Epithelial cell of prostate (primary cell): ENCODE measurements around the gene IL1B.
A peak's percentile ranks its signal among the peaks of the same experiment; 100 is the strongest.

ENCODE experiments used
- DNase-seq: peaks from one replicate; pipeline ENCODE4 v3.0.0-alpha.2; 2011; ENCODE audit warnings: low read depth, low spot score
- H3K27ac ChIP-seq: fragments of 450-650 bp; 2 replicates; pipeline ENCODE4 v1.5.1; 2017; ENCODE audit warnings: mild to moderate bottlenecking

IL1B gene

DNA sequence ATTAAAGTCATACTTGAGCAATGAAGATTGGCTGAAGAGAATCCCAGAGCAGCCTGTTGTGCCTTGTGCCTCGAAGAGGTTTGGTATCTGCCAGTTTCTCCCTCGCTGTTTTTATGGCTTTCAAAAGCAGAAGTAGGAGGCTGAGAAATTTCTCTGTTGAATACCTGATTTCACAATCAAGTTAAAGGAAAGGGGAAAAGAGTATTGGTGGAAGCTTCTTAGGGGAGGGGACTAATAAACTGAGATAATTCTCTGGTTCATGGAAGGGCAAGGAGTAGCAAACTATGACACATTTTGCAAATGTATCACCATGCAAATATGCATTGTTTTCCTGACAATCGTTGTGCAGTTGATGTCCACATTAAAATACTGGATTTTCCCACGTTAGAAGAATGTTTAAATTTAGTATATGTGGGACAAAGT lies at the start of gene IL1B:
Gene IL1B (minus strand): TSS at position 85 of the 423 bp plus-strand sequence. CDS start 550 bp downstream, outside the sequence.
- DNase-seq: peak; percentile 60
- peak within 1 kb of the TSS; percentile 86 for H3K27ac ChIP-seq

DNA sequence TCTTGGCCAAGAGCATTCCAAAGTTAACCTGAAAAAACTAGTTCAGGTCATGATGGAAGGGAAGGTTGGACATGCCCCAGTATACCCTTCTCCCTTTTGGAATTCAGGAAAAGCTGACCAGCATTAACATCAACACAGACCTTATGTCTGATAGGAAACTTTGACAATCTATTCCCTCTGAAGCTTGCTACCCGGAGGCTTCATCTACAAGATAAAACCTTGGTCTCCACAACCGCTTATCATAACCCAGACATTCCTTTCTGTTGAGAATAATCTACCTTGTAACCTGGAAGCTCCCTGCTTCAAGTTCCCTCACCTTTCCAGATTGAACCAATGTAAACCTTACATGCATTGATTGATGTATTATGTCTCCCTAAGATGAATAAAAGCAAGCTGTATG lies 49.7 kb upstream of the IL1B start:
- no peak for DNase-seq
- no peak overlapping the region for H3K27ac ChIP-seq

DNA sequence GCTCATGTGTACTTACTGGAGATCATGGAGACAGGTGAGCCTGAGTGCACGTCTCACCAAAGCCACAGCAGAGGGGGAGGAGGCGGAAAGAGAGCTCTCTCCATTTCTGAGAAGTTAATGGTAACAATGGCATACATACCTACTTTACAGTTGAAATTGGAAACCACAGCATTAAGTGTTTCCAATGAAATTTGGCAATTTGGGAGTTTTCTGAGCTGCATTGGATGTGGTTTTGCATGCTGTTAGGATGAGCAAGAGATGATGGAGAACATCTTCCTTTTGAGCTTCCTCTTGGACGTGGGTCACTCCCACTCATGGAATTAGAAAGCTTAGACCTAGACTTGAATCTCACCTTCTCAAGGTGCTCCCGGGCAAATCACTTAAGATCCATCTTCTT lies 48.9 kb upstream of the IL1B start:
- peak overlapping the region; percentile 36 for H3K27ac ChIP-seq
- no peak for DNase-seq

DNA sequence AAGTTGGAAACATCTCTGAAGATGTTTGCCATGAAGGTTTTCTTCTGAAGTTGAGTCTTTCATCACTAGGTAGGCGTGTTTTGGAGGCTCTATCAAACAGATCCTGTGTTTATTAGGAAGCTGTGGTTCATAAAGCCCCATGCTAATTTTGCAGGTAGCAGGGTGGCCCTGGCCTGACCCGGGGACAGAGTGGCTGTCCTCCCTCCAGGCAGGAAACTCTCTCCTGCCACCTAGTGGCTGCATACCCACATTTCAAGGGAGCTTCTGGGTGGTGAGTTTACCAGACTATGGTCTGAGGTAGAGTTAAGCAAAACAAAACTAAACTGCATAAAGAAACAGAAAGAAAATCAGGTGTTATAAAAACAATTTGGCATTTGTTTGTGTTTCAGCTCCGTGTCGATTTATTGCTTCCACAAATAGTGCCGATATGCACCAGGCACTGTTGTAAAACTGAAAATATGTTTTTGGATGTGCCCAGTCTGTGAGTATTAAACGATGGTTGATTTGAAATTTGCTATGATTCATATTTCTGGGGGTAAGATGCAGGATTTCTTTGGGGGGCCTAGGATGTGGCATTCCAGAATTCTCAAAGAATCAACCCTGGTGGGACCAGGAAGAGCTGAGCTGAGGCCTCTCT lies 48.4 kb upstream of the IL1B start:
- no peak for DNase-seq
- H3K27ac ChIP-seq: peak overlapping the region; percentile 36

DNA sequence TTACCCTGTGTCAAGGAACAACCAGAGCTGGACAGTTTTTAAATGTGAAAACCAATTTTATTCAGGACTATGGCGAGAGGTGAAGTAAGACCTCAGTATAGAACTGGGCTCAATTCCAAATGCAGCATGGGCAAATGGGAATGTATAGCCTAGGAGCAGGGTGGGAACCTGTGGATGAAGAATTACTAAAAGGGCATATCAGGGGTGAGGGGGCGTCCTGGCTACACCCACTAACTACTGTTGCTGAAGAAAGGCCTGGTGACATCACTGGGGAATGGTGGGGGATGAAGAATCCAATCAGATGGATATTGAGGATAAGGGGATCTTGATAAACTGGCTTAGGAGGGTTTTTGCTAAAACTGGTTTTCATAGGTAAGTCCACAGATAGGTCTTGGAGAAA lies 47.1 kb upstream of the IL1B start:
- no peak overlapping the region for H3K27ac ChIP-seq
- DNase-seq: no peak

DNA sequence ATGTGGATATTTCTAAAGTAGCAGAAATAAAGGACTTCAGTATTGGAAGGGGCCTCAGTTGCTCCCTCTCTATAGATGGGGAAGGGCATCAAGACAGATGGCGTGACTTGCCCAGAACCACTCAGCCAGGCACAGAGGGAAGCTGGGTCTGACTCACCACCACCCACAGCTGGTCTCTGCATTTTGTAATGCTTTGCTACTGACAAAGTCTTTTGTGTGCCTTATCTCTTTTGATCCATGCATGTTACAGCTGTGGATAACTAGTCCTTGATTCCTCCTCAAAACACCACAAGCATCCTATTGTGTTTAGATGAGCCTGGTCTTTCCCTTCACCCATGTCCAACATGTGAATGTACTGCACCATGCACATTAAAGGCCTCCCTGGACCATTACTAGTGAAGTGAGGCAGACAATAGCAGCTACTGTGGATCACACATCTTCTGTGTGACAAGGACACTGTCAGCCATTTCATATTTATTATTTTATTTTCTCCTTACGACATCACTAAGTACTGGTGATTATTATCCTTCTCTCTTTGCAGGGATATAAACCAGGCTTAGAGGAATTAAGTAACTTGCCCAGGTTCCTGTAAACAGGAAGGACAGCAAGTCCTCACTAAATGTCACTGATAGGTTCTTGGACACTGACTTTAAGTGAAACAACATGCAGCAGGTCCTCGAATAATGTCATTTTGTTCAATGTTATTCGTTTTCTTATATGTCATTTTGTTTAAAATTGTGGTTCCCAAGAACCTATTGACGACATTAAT lies 44.8 kb upstream of the IL1B start:
- peak overlapping the region; percentile 100 for H3K27ac ChIP-seq
- DNase-seq: peak; percentile 72

DNA sequence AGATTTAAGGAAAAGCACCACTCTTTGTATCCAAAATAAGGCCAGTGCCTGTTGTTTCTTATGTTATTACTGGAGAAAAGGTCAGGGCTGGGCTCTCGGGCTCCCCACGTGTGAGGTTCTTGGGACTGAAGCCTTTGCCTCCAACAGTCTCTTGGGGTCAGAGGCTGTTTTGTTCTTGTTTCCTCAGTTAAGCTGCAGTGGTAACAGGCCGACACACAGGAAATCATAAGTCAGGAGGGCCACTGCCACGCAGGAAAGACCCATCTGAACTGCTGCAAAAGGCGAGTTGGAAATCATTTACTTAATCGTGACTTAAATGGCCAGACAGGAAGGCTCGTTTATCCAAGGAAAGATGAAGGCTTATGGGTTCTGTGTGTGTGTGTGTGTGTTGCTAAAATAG lies 44.1 kb upstream of the IL1B start:
- no peak for DNase-seq
- peak overlapping the region; percentile 100 for H3K27ac ChIP-seq

DNA sequence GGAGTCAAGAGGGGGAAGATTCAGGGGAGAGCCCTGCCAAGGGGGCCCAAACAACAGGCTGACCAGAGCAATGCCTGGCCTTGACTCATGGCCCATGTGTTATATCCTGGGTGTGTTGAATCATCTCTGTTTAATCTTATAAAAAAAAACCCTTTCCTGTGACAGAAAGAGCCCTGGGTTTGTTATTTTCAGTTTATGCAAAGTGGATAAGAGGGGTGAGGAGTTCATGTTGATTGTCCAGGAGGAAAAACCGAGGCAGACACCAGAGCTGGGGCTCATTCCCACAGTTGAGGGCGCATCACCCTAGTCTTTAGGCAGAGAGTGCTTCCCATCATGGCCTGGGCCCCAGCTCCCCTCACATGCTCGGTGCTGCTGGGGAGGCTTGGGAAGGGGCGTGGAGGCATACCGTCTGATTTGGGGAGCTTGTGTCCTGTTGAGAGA lies 43.5 kb upstream of the IL1B start:
- no peak for DNase-seq
- H3K27ac ChIP-seq: peak overlapping the region; percentile 100

DNA sequence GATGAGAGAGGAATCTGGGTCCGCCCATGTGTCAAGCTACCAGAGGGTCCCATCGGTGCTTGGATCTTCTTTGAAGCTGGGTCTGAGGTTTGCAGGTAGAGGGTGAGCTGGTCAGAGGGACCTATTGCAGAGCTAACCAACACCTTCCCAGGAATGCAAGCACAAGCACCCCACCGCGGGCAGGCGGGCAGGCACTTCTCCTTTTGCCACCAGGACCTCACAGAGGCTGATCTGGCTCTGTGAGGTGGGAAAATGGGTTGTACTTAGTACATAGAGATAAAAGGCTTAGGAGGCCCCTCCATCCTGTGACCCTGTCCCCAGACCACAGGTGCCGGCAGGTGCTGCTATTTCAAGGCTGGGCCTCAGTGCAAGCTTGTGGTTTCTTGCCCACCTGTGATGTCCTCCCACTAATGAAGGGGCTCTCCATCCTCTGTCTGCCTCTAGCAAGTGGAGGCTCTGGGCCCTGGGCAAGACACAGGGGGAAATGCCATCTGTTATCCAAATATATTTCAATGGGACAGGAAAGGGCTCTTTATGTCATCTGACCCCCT lies 43.0 kb upstream of the IL1B start:
- DNase-seq: no peak
- peak overlapping the region; percentile 100 for H3K27ac ChIP-seq

DNA sequence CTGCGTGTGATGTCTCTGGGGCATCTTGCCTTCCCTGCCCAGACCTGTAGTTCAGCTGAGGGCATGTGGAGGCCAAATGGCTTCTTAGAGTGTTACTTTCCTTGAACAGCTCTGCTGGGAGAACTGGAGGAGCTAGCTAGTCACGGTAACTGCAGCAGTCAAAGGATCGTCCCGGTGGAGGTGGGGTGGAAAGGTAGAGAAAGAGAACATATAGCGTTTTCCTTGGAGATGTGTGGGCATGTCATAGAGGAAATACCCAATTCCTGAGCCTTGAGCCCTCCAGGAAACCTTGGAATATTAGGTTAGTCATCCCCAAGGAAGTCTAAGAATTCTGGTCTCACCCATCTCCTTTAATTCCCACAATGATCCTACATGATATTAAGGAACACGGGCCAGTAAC lies 40.8 kb upstream of the IL1B start:
- DNase-seq: peak; percentile 64
- peak overlapping the region; percentile 100 for H3K27ac ChIP-seq

DNA sequence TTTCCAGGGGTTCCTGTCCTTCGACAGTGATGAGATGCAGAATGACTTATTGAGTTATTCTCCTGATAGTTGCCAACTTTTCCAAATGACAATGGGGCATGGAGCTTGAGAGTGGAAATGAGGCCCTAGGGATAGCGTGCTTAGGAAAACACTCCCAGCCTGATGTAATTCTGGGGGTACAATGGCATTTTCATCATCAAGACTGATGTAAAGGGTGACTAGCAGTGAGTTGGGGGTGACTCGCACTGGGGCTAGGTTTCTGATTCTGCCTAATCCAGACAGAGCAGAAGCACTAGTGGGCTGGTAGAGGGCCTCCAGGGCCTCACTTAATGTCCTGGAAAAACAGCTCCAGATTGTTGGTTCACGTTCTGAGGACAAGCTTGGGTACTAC lies 40.4 kb upstream of the IL1B start:
- no peak for DNase-seq

DNA sequence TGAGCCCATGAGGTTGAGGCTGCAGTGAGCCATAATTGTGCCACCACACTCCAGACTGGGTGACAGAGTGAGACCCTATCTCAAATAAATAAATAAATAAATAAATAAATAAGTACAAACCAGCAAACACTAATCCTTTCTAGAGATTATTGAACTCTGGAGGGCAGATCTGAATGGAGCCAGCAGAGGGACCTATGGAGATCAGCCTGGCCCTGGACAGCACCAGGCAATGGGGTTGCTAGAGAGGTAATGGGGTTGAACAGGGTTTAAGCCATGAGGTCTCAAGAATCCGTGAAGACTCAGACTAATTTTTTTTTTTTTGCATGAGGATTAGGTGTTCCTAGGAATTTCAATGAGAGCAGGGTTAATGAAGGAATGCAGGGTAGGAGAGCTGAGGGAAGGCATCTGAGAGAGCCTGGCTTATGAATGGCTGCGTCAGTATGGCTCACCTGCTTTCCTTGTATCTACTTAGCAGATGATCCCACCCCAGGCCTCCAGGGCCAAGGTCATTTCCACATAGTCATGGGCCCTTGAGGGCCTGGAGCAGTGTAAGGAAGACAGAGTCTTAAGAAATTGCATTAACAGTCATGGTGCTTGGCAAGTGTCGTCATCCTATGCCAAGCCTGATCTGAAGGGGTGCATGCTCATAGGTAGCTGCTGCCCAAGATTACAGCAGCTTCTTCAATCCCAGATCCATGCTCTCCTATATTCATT lies 39.8 kb upstream of the IL1B start:
- DNase-seq: no peak
- H3K27ac ChIP-seq: peak overlapping the region; percentile 100

More for the DNA sequence above, 40.4 kb upstream of the IL1B start:
- H3K27ac ChIP-seq: peak overlapping the region; percentile 100

DNA sequence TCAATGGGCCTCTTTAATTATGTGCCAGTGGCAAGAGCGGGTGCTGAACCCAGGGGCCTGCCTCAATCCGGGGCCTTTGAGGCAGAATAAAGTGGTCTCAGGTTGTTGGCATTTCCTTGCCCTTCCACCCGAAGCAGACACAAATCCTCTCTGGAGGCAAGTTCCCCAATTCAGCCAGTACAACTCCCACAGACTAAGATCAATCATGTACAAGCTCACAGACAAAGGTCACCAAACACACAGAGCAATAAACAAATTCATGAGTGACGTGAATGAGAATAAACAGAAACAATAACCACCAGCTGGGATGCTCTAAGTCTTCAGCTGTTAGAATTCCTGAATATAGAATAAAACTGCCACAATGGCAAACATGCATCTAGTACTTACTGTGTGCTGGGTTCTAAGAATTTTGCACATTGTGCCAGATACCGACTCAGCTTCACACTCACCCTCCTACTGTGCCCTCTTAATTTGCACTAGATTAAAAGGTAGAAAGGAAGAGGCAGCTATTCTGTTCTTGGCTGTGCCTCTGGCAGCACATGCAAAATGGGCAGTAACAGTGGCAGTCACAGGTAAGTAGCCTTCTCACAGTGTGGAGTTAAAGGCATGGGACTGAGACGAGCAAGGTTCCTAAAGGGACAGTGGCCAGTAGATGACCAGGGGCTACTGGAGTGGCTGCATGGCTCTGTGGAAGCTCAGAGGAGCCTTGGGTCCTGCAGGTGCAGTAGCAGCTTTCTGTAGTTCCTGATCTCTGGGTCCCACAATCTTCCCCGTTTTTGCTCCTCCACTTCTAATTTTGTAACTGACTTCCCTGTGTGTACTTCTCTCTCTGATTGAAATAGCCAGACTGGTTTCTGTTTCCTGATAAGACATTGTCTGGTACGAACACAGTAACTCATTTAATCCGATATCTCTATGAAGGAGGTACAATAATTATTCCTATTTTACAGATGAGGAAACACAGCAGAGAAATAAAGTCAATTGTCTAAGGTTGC lies 34.6 kb upstream of the IL1B start:
- no peak overlapping the region for H3K27ac ChIP-seq
- DNase-seq: no peak

DNA sequence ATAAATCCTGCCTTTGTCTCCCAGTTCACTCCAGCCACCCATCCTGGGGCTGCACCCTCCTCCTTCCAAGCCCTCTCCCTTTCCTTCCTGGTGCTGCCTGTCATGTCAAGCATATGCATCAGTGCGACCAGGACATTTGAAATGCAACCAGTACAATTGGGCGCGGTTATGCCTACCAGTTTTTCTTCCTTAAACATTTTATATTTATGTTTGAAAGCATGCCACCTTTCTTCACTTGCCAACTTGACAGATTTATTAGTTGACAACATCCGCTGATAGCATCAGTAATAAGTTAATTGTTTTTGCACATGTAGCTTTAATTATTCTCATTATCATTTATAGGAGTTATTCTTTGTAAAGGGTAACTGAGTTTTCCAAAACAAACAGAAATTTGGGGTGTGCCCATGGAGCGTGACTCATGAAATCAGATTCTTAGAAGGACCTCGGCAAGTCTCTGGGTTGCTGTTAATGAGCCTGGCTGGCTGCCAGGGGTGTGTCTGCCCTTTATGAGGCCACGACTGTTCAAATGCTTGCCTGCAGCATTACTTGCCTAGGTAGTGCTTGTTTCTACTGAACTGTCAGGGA lies 32.8 kb upstream of the IL1B start:
- peak; percentile 86 for DNase-seq

DNA sequence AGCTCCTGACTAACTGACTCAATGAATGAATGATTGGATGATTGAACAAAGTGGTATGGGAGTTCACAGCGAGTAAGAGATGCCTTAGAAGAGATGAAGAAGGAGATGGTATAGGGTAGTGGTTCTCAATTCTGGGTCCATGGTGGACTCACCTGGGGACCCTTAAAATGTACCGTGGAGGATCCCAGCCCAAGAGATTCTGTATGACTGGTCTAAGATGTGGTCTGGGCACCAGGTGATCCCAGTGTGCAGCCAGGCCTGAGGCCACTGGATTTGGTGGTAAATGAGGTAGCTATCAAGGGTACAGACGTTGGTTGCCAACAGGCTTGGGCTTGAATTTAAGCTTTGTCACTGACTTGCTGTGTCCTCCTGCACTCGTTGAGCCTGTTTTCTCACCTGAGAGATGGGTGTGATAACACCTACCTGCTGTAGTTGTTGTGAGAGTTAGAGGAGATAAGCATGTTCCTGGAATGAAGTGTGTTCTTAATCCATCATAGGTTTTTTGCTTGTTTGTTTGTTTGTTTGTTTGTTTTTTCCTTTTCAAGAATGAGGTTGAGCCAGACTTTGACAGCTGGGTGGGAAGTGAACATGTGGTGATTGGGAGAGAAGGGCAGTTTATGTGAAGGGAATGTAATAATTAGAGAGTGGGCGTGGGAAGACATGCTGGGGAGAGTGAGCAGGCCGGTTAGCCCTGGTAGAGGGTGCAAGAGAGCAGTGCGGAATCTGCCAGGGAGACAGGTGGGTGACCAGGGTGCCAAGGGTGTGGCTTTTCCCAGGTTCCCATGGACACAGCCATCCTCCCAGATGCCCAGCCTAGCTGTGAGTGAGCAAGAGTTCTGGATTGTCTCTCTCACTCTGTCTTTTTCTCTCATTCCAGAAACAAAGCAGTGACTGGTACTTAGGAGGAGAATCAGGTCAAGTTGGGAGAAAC lies 31.4 kb upstream of the IL1B start:
- peak overlapping the region; percentile 75 for H3K27ac ChIP-seq
- no peak for DNase-seq

More for the DNA sequence above, 32.8 kb upstream of the IL1B start:
- H3K27ac ChIP-seq: peak overlapping the region; percentile 75

DNA sequence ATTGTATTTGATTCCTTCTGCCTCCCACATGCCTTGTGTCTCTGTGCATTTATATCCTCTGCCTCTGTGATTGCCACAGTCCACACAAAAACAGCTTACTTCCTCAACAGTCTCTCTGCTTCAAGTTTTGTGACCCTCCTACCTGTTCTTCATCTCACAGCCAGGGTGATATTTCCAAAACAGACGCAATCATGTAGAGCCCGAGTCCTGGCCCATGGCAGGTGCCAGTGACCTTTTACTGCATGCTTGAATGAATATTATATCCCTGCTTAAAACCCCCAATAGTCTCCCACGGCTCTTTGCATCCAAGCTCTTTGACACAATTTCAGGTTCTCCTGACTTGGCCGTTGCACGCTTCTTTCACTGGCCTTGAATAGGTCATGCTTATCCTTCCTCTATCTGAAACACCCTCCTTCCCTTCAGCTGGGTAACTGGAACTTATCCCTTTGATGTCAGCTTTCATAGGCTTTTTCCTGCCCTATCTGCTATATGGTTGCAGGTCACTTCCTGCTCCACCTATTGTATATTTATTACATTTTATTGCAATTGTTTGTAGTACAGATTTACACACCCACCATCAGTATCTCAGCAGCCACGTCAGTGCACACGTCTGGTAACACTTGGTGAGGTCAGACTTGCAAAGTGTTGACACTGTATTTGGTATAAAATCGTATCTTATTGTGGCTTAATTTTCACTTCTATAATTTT lies 29.7 kb upstream of the IL1B start:
- peak overlapping the region; percentile 75 for H3K27ac ChIP-seq
- no peak for DNase-seq

DNA sequence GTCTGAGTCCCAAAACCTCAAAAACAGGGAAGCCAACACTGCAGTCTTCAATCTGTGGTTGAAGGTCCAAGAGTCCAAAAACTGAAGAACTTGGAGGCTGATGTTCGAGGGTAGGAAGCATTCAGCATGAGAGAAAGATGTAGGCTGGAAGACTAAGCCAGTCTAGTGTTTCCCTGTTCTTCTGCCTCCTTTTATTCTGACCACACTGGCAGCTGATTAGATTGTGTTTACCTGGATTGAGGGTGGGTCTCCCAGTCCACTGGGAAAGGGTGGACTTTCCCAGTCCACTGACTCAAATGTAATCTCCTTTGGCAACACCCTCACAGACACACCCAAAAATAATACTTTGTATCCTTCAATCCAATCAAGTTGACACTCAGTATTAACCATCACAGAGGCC lies 27.5 kb upstream of the IL1B start:
- DNase-seq: no peak
- H3K27ac ChIP-seq: no peak overlapping the region
